ENCODE results near the gene GJC2. TPM values are rescaled to one million over a fixed set of nuclear protein-coding genes. Genes with fewer than 3 reads are reported as not detected.

GJC2 gene
- total and polyA plus RNA-seq, 10 of the 15 experiments (the other 5 are each of a cell fraction or from before 2014, with no cell fraction given), result 0.04 to 0.44 (median 0.07) TPM; not detected in 4

DNA sequence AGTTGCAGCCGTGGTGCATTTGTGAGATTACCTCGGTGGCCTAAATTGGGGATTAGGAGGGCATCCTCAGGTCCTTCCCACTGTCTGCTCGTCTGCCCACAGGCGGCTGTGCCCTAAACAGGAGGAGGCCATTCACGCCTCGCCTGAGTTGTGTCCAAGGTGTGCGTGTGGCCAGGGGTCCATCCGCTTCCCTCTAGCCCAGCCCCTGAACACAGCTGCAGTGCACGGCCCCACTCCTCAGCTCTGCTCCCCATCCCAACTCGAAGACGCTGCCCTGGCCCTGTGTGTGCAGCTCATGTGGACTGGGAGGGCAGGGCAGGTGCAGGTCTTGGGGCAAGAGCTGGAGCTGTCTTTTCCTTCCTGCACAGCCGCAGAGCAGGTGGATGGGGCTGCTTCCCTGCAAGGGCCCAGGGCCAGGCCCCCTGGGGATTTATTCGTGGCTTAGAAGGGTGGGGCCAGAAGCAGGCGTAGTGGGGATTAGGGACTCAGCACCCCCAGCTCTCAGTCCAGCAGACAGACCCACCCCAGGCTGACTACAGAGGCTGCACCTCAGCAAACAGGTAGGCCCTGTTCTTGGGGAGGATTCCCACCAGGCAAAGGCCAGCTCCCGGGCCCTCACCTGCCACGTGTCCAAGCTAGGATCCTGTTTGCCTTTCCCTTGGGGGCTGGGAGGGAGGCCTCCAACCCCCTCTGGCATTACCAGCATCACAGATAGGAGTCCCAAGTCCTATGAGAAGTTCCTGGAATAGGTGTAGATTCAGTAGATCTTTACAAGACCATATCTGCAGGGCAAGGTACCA, 5.3 kb upstream of the GJC2 start:
- TF ChIP-seq HDGF (IDR thresholded peaks at IDR 0.05), result 0 out of 2 replicates have a peak, but pooled peaks have one; percentile 2
- no peak for TF ChIP-seq KDM1A (IDR thresholded peaks at IDR 0.05; ENCODE audit: borderline replicate concordance)
- no peak for TF ChIP-seq IRF4 (IDR thresholded peaks at IDR 0.05; ENCODE audit: low read depth, low read length)
- TF ChIP-seq, protein P1, sequence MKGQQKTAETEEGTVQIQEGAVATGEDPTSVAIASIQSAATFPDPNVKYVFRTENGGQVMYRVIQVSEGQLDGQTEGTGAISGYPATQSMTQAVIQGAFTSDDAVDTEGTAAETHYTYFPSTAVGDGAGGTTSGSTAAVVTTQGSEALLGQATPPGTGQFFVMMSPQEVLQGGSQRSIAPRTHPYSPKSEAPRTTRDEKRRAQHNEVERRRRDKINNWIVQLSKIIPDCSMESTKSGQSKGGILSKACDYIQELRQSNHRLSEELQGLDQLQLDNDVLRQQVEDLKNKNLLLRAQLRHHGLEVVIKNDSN (IDR thresholded peaks at IDR 0.05; ENCODE audit: borderline replicate concordance, extremely low read length, insufficient read depth, low read depth, low read length), result no peak
- Histone ChIP-seq H2AFZ (ENCODE audit: control insufficient read depth, low read depth, low read length) (no peak overlapping the region), H3K4me2 (ENCODE audit: control insufficient read depth, insufficient read depth) (0 out of 2 replicates have a peak overlapping the region, but pooled peaks have one; percentile 27), H3K79me2 (ENCODE audit: control insufficient read depth, insufficient read depth, low read length) (peaks cover 56% of the 10 kb centered on the region), H3K4me1 (ENCODE audit: control insufficient read depth, insufficient read depth, low read length) (peaks cover 12% of the 10 kb centered on the region), H3K36me3 (ENCODE audit: control insufficient read depth in 2 of 2, insufficient read depth in 2 of 2, low read length in 1 of 2) (peaks cover 8 to 16% of the 10 kb centered on the region in 2 experiments; a peak in 3 of 4 replicates), H3K4me3 (no peak overlapping the region), H4K20me1 (ENCODE audit: control insufficient read depth, insufficient read depth) (peaks cover 6% of the 10 kb centered on the region; the same call in 1 of the 2 replicates), H3K27me3 (replicated peaks in 1 of 2; ENCODE audit: control insufficient read depth in 2 of 2, insufficient read depth in 2 of 2, low read length in 1 of 2) (no peaks in the 10 kb centered on the region), H3K27ac (ENCODE audit: control insufficient read depth, insufficient read depth) (no peak overlapping the region), H3K9me3 (replicated peaks; ENCODE audit: control insufficient read depth, insufficient read depth, low read length) (no peaks in the 10 kb centered on the region), H3K9ac (ENCODE audit: control insufficient read depth, insufficient read depth, low read length) (no peak overlapping the region)
- CTCF ChIA-PET, result interaction anchor here (0.6 to 1.4 kb wide), 3 partner anchors 14 to 401 kb away, joined by 3 to 9 read pairs (median 3); no protein-coding TSS in a partner anchor
- 77% methylated on average over 16 of the region's 16 CpGs for WGBS (ENCODE audit: insufficient coverage, insufficient replicate concordance, low lambda C conversion rate, missing lambda C conversion rate)
- FAIRE-seq (no peak), DNase-seq (ENCODE audit: low read depth, low spot score) (no peak), ATAC-seq (no peak)
- no TSS peak for BruUV-seq (replicated peaks)
- SMC1A ChIA-PET (ENCODE audit: uncharacterized antibody, unreplicated experiment), result no interaction called here
- POLR2A ChIA-PET, result interaction anchor here (0.5 kb wide), 1 partner anchor 9 kb away, joined by 3 read pairs; no protein-coding TSS in a partner anchor
- in situ Hi-C loops (cut with MboI) (no loop called here), intact Hi-C loops (cut with micrococcal nuclease; ENCODE audit: unreplicated experiment) (no loop called here)
- RAD21 ChIA-PET (ENCODE audit: unreplicated experiment), result no interaction called here

DNA sequence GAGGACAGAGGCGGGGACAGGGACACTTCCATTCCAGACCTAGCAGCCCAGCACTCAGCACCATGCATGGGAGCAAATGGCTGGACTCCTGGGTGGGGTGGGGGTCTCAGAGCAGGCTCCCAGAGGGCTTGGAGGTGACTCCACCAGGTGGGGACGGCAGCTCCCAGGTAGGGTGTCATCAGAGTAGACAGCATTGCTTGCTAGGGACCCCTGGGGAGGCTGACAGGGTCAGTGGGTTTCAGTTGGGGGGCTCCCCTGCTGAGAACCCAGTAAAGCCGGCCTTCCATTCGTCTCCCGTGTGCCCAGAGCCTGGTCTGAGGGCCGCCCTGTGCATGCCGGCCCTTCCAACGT, 4.8 kb upstream of the GJC2 start:
- 88% methylated on average over 8 of the region's 8 CpGs for WGBS (ENCODE audit: insufficient coverage, insufficient replicate concordance, low lambda C conversion rate, missing lambda C conversion rate)
- Histone ChIP-seq H3K4me2 (ENCODE audit: control insufficient read depth, insufficient read depth) (no peak overlapping the region), H3K79me2 (ENCODE audit: control insufficient read depth, insufficient read depth, low read length) (peaks cover 56% of the 10 kb centered on the region), H2AFZ (ENCODE audit: control insufficient read depth, low read depth, low read length) (no peak overlapping the region), H3K9me3 (replicated peaks; ENCODE audit: control insufficient read depth, insufficient read depth, low read length) (no peaks in the 10 kb centered on the region), H4K20me1 (ENCODE audit: control insufficient read depth, insufficient read depth) (peaks cover 6% of the 10 kb centered on the region; the same call in 1 of the 2 replicates), H3K4me3 (no peak overlapping the region), H3K4me1 (ENCODE audit: control insufficient read depth, insufficient read depth, low read length) (peaks cover 12% of the 10 kb centered on the region), H3K27ac (ENCODE audit: control insufficient read depth, insufficient read depth) (no peak overlapping the region), H3K27me3 (replicated peaks in 1 of 2; ENCODE audit: control insufficient read depth in 2 of 2, insufficient read depth in 2 of 2, low read length in 1 of 2) (no peaks in the 10 kb centered on the region), H3K36me3 (ENCODE audit: control insufficient read depth in 2 of 2, insufficient read depth in 2 of 2, low read length in 1 of 2) (peaks cover 8 to 16% of the 10 kb centered on the region in 2 experiments; a peak in 3 of 4 replicates), H3K9ac (ENCODE audit: control insufficient read depth, insufficient read depth, low read length) (no peak overlapping the region)
- intact Hi-C loops (cut with micrococcal nuclease; ENCODE audit: unreplicated experiment), result no loop called here
- DNase-seq (ENCODE audit: low read depth, low spot score) (no peak), ATAC-seq (no peak), FAIRE-seq (no peak)
- TF ChIP-seq STAT1 (conservative IDR thresholded peaks at IDR 0.05) (no peak), POLR2A (IDR thresholded peaks at IDR 0.05; ENCODE audit: low read depth, low read length) (0 out of 2 replicates have a peak, but pooled peaks have one; percentile 1)
- CTCF ChIA-PET, result no interaction called here
- POLR2A ChIA-PET, result no interaction called here
- RAD21 ChIA-PET (ENCODE audit: unreplicated experiment), result no interaction called here
- in situ Hi-C loops (cut with MboI), result no loop called here
- SMC1A ChIA-PET (ENCODE audit: uncharacterized antibody, unreplicated experiment), result no interaction called here
- no TSS peak for BruUV-seq (replicated peaks)
